ENCODE data around the gene ZNF768. TPM values are rescaled to one million over a fixed set of nuclear protein-coding genes. Genes with fewer than 3 reads are reported as not detected.
"Not testable (repeated sequence)": the region's sequence is repeated elsewhere in the genome, so short reads cannot be mapped to it uniquely, and the experiment has no call there.

ZNF768 gene
- total and polyA plus RNA-seq, 2 of the 13 experiments (the other 11 are each of a cell fraction or from before 2014, with no cell fraction given): 26.7 to 34.4 TPM

DNA sequence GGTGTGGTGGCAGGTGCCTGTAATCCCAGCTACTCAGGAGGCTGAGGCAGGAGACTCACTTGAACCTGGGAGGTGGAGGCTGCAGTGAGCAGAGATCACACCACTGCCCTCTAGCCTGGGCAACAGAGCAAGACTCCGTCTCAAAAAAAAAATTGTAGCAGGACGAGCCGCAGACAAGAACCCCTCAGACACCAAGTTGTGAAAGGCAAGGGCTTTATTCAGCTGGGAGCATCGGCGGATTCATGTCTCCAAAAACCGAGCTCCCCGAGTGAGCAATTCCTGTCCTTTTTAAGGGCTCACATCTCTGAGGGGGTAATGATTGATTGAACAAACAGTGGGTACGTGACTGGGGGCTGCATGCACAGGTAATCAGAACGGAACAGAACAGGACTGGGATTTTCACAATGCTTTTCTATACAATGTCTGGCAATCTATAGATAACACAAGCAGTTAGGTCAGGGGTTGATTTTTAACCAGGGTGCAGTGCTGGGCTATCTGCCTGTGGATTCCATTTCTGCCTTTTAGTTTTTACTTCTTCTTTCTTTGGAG lies 14.6 kb upstream of the ZNF768 start (continued):
- TF ChIP-seq, protein P1, sequence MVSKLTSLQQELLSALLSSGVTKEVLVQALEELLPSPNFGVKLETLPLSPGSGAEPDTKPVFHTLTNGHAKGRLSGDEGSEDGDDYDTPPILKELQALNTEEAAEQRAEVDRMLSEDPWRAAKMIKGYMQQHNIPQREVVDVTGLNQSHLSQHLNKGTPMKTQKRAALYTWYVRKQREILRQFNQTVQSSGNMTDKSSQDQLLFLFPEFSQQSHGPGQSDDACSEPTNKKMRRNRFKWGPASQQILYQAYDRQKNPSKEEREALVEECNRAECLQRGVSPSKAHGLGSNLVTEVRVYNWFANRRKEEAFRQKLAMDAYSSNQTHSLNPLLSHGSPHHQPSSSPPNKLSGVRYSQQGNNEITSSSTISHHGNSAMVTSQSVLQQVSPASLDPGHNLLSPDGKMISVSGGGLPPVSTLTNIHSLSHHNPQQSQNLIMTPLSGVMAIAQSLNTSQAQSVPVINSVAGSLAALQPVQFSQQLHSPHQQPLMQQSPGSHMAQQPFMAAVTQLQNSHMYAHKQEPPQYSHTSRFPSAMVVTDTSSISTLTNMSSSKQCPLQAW (CRISPR knock-in tag; IDR thresholded peaks at IDR 0.05): peak; percentile 97
- TF ChIP-seq RCOR2 (CRISPR knock-in tag; IDR thresholded peaks at IDR 0.05): peak; percentile 91
- TF ChIP-seq ZNF20 (CRISPR knock-in tag; IDR thresholded peaks at IDR 0.05): 0 out of 2 replicates have a peak, but pooled peaks have one; percentile 35
- TF ChIP-seq CENPBD1 (CRISPR knock-in tag; IDR thresholded peaks at IDR 0.05; ENCODE audit: borderline replicate concordance, low read depth): 0 out of 2 replicates have a peak, but pooled peaks have one; percentile 82
- not testable (repeated sequence) for TF ChIP-seq NR2F6 (IDR thresholded peaks at IDR 0.05); FOXP1 (IDR thresholded peaks at IDR 0.05); ZHX2 (CRISPR knock-in tag; IDR thresholded peaks at IDR 0.05; ENCODE audit: borderline replicate concordance)
- TF ChIP-seq NR2F6 (CRISPR knock-in tag; IDR thresholded peaks at IDR 0.05): peak; percentile 55
- TF ChIP-seq ZBTB7B (CRISPR knock-in tag; IDR thresholded peaks at IDR 0.05): peak; percentile 90
- peak; percentile 55; the same call in 1 of the 2 replicates for TF ChIP-seq TCF7 (IDR thresholded peaks at IDR 0.05; ENCODE audit: low read depth)
- TF ChIP-seq CEBPG (CRISPR knock-in tag; IDR thresholded peaks at IDR 0.05): peak; percentile 73
- 0 out of 2 replicates have a peak, but pooled peaks have one; percentile 43 for TF ChIP-seq KAT7 (CRISPR knock-in tag; IDR thresholded peaks at IDR 0.05; ENCODE audit: borderline replicate concordance)
- 0 out of 2 replicates have a peak, but pooled peaks have one; percentile 8 for TF ChIP-seq IRF2 (CRISPR knock-in tag; IDR thresholded peaks at IDR 0.05)
- peak; percentile 98 for TF ChIP-seq GFI1 (CRISPR knock-in tag; IDR thresholded peaks at IDR 0.05; ENCODE audit: borderline replicate concordance)
- TF ChIP-seq ELF3 (CRISPR knock-in tag; IDR thresholded peaks at IDR 0.05): peak; percentile 53; the same call in 1 of the 2 replicates
- TF ChIP-seq FOXP1 (CRISPR knock-in tag; IDR thresholded peaks at IDR 0.05): peak; percentile 66; the same call in 1 of the 2 replicates
- peak; percentile 100 for TF ChIP-seq ZBTB20 (CRISPR knock-in tag; IDR thresholded peaks at IDR 0.05; ENCODE audit: borderline replicate concordance, low read depth)
- TF ChIP-seq ZNF878 (CRISPR knock-in tag; IDR thresholded peaks at IDR 0.05): 0 out of 2 replicates have a peak, but pooled peaks have one; percentile 58
- peak; percentile 46; the same call in 1 of the 2 replicates for TF ChIP-seq ZHX2 (IDR thresholded peaks at IDR 0.05; ENCODE audit: low read depth)
- 0 out of 2 replicates have a peak, but pooled peaks have one; percentile 36 for TF ChIP-seq ZNF788 (CRISPR knock-in tag; IDR thresholded peaks at IDR 0.05; ENCODE audit: borderline replicate concordance)
- TF ChIP-seq MTA1 (CRISPR knock-in tag; IDR thresholded peaks at IDR 0.05; ENCODE audit: borderline replicate concordance): peak; percentile 20; the same call in 1 of the 2 replicates
- TF ChIP-seq ZMYM2 (CRISPR knock-in tag; IDR thresholded peaks at IDR 0.05): peak; percentile 82

Measured in HepG2 (cell line).